Limb (tissue), 2 donors: ENCODE data around the gene ATP9B.
A peak's percentile ranks its signal among the peaks of the same experiment; 100 is the strongest.

Source experiments
- DNase-seq, 2 donors: peaks; one replicate each; pipeline ENCODE4 v3.0.0-alpha.2; 2016; ENCODE audit errors: extremely low spot score in 2 of 2

The ATP9B gene

DNA sequence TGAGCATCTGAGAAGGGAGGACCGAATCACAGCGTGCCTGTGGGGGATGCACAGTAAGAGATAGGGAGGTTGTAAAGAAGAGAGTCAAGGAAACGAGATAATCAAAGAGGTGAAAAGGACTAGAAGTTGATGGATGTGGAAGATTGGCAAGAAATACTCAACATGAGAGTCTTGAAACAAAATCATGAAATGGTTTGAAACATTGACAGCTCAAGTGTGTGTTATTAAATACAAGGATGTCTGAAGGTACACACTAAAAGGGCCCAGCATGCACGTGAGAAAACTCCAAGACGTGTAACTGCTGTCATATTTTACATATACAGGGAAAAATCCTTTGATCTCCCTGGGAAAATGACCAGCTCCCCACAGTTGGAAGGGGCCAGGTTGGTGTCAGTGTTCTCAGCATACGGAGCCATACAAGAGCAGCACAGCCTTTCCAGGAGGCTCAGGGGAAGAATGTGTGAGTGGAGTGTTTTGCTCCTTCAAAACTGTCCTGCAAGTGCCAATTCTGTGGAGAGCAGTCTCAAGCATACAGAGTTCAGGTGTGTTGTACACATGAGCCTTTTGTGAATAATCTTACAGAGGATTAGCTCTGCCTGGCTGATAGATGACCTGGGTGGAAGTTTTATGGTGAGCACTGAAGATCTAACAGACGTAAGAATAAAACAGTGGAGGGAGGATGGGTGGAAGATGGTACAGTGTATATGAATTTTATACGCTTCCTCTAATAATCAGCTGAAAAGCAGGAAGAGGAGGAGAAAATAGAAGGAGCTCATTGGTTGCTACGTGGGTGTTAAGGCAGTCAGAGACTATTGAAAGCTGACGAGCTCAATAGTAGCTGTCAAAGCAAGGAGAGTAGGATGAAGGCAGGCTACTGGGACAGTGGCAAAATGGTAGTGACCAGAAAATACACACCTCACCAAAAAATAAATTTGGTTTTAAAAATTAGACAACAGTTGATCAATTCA is 126.8 kb downstream of the ATP9B start:
- DNase-seq = no peak

DNA sequence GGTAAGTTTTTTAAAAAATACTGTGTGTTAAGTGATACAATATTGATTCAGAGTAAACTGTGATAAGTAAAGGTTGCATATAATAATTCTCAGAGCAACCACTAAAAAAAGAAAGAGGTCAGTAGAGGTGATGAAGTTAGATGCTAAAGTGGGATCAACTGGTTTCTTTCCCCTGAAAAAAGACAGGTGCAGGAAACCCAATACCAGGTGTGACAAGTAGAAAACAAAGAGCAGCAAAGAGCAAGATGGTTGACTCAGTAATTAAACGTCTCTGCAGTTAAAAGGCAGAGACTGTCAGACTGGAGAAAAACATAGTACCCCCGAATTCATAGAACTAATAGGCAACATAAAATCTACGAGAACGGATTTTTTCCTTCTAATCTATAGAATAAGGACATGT is 128.3 kb downstream of the ATP9B start:
- no peak for DNase-seq

DNA sequence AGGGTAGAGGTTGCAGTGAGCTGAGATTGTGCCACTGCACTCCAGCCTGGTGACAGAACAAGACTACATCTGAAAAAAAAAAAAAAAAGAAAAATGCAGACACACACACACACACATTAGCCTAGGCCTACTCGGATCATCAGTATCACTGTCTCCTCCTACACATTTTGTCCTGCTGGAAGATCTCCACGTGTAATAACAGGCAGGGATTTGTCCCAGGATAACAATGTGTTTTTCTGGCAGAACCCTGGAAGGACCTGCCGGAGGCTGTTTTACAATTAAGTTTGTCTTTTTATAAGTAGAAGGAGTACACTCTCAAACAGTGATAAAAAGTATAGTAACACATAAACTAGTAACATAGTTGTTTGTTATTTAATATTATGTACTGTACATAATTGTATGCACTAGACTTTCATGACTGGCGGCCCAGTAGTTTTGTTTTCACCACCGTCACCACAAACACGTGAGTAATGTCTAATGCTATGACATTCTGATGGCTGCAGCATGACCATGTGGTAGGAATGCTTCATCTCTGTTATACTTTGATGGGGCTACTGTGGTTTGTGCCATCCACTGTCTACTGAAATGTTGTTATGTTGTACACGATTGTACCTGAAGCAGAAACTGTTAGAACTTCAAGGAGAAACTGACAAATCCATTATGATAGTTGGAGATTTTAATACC is 130.6 kb downstream of the ATP9B start:
- DNase-seq = no peak

GRCh38 chr18:79200546-79201268 is 131.5 kb downstream of the ATP9B start:
- DNase-seq = peak in 1 of 2 donors; percentile 88

DNA sequence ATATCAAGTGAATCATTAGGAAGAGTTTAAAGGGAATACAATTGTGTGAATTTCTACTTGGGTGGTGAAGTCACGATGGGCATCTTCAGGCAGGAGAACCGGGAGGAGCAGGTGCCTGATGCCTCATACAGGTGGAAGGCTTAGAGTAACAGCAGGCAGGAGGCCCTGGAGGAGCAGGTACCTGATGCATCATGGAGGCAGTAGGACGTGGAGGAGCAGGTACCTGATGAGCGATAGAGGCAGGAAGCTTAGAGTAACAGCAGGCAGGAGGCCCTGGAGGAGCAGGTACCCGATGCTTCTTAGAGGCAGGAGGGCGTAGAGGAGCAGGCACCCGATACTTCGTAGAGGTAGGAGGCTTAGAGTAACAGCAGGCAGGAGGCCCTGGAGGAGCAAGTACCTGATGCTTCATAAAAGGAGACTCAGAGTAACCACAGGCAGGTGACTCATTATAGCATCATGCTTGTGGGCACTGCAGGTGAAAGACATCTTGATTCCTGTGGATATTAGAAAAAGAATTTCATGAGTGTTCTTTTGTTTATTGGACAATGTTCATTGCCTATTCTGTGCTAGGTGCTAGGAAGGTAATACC is 133.9 kb downstream of the ATP9B start:
- DNase-seq = no peak

DNA sequence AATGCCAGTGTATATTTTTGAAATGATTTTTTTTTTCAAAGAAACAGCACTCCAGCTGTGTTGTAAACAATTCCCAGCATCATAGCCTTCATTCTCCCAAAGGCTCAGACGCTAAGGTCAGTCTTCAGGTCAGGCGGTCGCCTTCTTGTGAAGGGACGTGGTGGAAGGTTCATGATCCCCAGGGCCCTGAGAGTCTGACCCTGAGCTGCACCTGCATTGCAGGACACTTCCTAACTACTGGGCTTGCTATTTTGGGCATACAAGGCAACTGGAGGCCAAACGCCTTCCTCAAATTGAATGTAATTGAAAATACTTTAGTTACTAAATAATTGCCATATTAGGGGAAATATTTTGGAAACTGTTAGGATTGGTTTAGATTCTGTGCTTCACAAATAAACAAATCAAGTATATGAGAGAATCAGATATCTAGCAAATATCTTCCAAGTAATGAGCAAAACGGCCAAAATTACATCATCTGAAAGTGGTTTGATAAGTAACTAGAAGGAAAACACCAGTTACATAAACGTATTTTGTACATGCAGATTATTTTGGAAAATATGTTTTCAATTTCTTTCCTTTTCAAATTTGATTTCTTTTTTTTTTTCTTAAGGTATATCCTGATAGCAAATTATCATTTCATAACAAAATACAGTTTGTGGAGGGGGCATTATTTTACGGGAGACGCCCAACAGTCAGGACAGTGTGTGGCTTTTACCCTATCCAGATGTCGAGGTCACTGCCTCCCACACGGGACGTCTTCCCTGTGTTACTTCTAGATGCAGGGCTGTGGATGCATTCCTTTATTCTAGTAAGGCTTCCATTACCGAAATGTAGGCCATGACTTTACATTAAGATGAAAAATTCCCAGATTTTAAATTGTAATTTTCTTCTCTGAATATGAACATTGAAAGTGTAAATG is 136.0 kb downstream of the ATP9B start:
- DNase-seq = no peak

- no peak for DNase-seq
Observed at GRCh38 chr18:79206444-79206843, 137.2 kb downstream of the ATP9B start.

DNA sequence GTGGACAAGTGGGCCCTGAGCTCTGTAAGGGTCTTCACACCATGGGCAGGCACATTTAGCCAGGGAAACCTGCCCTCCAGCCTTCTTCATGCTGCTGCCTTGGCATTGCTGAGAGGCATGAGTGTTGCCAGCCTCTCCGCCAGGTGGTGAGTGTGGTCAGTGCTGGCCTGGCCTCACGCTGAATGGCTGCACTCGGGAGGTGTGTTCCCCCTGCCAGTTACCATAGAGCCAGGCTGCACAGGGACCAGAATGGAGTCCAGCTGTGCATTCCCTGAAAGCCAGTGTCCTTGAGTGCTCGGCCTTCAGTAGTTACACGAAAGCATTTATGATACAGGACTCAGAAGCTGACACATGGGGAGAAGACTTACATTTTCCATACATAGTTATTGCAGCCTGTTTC is 139.7 kb downstream of the ATP9B start:
- DNase-seq = no peak

GRCh38 chr18:79210002-79210910 is 141.1 kb downstream of the ATP9B start:
- DNase-seq = no peak

DNA sequence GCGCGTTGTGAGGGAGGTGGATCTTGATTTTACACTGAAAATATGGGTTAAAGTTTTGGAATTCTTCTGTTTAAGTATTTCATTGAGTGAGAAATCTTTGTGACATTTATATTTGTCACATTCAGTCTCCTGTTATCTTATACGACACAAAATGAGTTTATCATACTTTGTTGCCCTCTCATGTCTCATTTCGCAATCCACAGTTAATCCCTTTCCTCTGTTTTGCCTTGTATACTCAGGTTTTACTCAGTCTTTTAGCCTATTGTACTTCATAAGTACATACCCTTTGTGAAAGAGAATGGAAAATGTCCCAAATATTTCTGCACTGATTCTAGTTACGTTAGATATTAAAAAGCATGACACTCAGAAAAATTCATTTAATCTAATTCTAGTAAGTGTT is 142.7 kb downstream of the ATP9B start:
- no peak for DNase-seq

- no peak for DNase-seq
Observed at GRCh38 chr18:79214056-79214455, 144.9 kb downstream of the ATP9B start.

DNA sequence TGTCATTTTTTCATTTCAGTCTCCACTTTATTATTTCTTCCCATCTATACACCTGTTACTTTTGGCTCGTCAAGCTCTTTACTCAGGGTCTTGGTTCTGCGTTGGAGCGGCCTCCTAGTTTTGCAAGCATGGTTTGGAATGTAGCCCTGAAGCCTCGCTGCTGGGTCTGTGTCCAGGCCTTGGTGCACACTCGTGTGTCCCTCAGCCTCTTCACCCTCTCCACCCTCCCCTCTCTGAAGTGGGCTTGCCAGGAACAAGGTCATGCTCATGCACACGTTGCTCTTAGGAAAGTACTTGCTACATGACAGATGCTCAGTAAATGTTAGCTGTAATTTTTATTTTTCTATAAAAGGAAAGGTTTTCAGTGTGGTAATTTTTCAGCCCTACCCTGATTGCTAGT is 147.0 kb downstream of the ATP9B start:
- no peak for DNase-seq

GRCh38 chr18:79217979-79218604 is 148.9 kb downstream of the ATP9B start:
- DNase-seq = no peak

DNA sequence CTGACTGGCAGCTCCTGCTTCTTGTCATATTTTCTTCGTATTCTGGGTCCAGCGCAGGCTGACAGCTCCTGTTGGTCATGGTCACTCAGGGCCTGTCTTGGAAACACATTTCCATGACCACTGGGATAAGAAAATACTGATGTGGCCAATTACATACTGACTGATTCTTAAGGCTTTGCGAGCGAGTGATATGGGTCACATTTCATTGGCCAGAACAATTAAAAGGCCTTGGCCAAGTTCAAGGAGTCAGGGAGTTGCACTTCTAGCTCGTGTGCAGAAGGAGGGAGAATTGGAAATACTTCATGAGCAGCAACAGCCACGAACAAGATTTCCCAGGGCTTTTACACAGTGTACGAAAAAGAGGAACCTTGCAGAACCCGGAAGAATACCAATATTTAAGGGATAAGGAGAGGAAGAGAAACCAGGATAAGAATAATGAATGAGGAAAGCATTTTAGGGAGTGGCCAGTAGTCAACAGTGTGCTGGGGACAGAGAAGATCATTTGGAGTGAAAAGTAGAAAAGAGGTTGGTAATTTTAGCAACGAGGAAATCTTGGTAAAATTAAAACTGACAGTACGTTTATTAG is 149.5 kb downstream of the ATP9B start:
- DNase-seq = no peak

DNA sequence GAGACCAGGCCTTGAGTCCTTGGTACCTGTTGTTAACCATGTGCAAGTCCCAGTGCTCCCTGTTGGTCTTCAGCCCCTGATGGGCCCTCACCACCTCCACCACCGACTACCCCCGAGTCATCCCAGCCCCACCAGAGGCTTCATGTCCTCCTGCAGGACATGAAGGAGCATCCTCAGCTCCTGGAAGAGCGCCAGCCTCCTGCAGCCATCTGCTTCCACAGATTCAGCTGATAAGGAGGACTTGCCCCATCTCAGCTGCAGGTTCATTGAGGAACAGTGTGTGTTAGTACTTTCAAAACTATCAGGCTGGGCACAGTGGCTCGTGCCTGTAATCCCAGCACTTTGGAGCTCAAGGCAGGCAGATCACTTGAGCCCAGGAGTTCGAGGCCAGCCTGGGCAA is 151.9 kb downstream of the ATP9B start:
- no peak for DNase-seq

DNA sequence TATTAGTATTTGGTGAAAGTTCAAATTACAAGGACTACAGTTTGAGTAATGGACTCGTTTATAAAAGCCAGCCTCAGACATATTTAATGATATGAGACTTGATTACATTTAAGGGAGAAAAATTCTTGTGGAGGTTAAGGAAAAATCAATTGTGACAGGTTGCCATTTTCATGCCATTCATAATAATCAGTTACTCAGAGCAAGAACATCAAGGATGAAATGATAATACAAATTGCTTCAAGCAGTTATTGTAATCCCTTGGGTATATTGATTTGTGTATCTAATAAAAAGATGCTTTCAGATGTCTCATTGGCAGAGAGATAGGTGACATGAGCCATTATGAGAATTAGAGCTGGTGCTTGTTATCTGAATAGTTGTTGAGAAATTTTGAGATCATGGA is 153.6 kb downstream of the ATP9B start:
- no peak for DNase-seq

DNA sequence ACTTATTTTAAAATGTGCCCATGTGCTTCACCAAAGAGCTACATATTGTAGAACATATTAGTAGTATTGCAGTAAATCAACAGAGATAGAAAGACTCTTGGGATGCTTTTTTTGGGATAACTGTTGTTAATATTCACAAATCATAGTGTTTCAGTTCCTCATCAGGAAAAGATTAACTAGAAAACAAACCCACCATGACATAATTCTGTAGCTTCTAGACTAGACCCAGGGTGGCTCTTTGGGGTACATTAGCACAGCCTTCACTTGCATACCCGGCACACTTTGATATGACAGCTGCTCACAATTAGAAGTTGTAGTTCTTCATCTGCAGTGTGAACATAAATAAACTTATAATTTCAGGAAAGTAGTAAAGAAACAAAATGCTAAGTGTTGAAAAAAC is 154.2 kb downstream of the ATP9B start:
- no peak for DNase-seq

DNA sequence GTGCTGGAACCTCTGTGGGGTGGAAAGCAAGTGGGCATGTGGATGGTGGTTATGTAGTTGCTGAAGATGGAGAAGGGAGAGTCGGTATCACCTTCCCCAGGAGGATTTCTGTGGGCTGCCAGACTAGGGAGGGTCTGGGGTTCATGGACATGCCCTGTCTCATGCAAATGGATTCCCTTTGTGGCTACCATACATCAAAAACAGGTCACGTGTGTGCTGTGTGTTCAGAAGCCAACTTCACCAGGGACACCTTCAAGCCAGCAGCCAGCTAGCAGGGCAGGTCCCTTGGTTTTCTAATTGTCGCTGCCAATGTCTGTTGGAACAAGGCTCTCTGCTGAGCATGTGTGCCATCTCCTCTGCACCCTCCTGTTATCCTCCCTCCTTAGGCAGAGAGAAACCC is 155.2 kb downstream of the ATP9B start:
- no peak for DNase-seq

DNA sequence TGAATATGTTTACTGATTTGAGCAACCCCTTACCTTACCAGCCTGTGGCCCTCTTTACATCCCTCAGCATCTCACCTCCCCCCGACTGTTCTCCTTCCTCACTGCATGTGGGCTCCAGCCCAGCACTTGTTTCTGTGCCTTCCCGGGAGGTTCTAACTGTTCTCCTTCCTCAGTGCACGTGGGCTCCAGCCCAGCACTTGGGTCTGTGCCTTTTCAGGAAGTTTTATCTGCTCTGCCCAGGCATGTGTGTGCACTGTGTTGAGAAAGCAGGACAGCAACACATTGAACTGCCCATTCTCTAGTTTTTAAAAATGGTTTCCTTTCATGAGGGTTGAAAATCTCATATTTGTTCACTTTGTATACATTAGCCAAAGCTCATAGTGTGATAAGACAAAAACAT is 158.4 kb downstream of the ATP9B start:
- DNase-seq = no peak
